Natural killer cell (primary cell): ENCODE results near the gene TM4SF1. TPM values are rescaled to one million over a fixed set of nuclear protein-coding genes. Genes with fewer than 3 reads are reported as not detected.

Source experiments
- ATAC-seq, 3 donors: fragments of 150-1000 bp in 2 of 3; fragments of 200-7000 bp in 1 of 3; cut with Tn5 transposase; 1 replicate in 1 of 3; 2 replicates in 2 of 3; pipeline ENCODE4 v1.10.0; 2021; ENCODE audit warnings: mild to moderate bottlenecking in 2 of 3, moderate library complexity in 2 of 3
- DNase-seq, 2 donors: peaks; one replicate each; pipeline versions ENCODE4 v3.0.0 to v3.0.0-alpha.2; 2013 to 2021; ENCODE audit warnings: mixed read lengths in 1 of 2
- H3K27ac ChIP-seq: one replicate; pipeline ENCODE4 v1.5.1; 2013; ENCODE audit warnings: mild to moderate bottlenecking, low read length
- H3K27me3 ChIP-seq: one replicate; pipeline ENCODE4 v1.6.1; 2013; ENCODE audit warnings: low read length; ENCODE audit not compliant: control insufficient read depth, insufficient read depth
- H3K36me3 ChIP-seq: one replicate; pipeline ENCODE4 v1.6.1; 2013; ENCODE audit warnings: low read length; ENCODE audit not compliant: control insufficient read depth, insufficient read depth
- H3K4me1 ChIP-seq: one replicate; pipeline ENCODE4 v1.6.1; 2013; ENCODE audit warnings: low read length; ENCODE audit not compliant: control insufficient read depth, insufficient read depth
- H3K4me3 ChIP-seq: one replicate; pipeline ENCODE4 v1.5.1; 2013; ENCODE audit warnings: low read length
- H3K9me3 ChIP-seq: one replicate; pipeline ENCODE4 v1.6.1; 2013; ENCODE audit warnings: low read length; ENCODE audit not compliant: control insufficient read depth, insufficient read depth
- H3K27ac Mint-ChIP-seq, 2 donors: one replicate each; pipeline ENCODE4 v1.8.0; 2022; ENCODE audit warnings: mild to moderate bottlenecking in 2 of 2, mixed read lengths in 2 of 2, moderate library complexity in 1 of 2
- H3K27me3 Mint-ChIP-seq, 2 donors: one replicate each; pipeline ENCODE4 v1.8.0; 2022; ENCODE audit warnings: low read depth in 2 of 2, mixed read lengths in 2 of 2
- H3K36me3 Mint-ChIP-seq: one replicate; pipeline ENCODE4 v1.8.0; 2022; ENCODE audit warnings: mixed read lengths
- H3K4me1 Mint-ChIP-seq, 2 donors: one replicate each; pipeline ENCODE4 v1.8.0; 2022; ENCODE audit warnings: mixed read lengths in 2 of 2
- H3K4me3 Mint-ChIP-seq: one replicate; pipeline ENCODE4 v1.8.0; 2022; ENCODE audit warnings: mild to moderate bottlenecking, moderate library complexity, mixed read lengths
- H3K9me3 Mint-ChIP-seq, 2 donors: one replicate each; pipeline ENCODE4 v1.8.0; 2022; ENCODE audit warnings: mixed read lengths in 2 of 2
- CTCF ChIP-seq: fragments of 200-600 bp; IDR thresholded peaks from one replicate; pipeline ENCODE4 v1.8.0; 2022; ENCODE audit warnings: antibody characterized with exemption
- WGBS: methylation state at CpG from one replicate; pipeline ENCODE4 v1.1.7; 2013; ENCODE audit warnings: missing lambda C conversion rate; ENCODE audit not compliant: insufficient coverage; 5-methylcytosine and 5-hydroxymethylcytosine counted together
- intact Hi-C: fragments of 100-400 bp; cut with micrococcal nuclease; formaldehyde crosslinking; loops from one replicate; pipeline ENCODE4 v1.14.2; 2022
- total RNA-seq, 4 donors: library from RNA; stranded (reverse); fragments of 120-200 nt in 1 of 4; gene quantifications; one replicate each; pipeline versions ENCODE4 v1.2.3 to v1.2.4, GENCODE V29; 2013 to 2022

The TM4SF1 gene
- total RNA-seq, 3 donors from 2014 or later (not counting 1 experiment from before 2014, with no cell fraction given): not detected

- Mint-ChIP-seq H3K27ac (no peak overlapping the region), H3K36me3 (no peaks in the 10 kb centered on the region), H3K9me3 (no peaks in the 10 kb centered on the region), H3K4me1 (no peaks in the 10 kb centered on the region), H3K4me3 (no peak overlapping the region), H3K27me3 (no peaks in the 10 kb centered on the region)
- intact Hi-C loops: no loop called here
- H3K36me3 ChIP-seq: no peaks in the 10 kb centered on the region
- TF ChIP-seq CTCF: no peak
- H3K9me3 ChIP-seq: no peaks in the 10 kb centered on the region
- no peak overlapping the region for H3K27ac ChIP-seq
- 86% methylated on average over 5 of the region's 6 CpGs for WGBS
- DNase-seq (no peak), ATAC-seq (no peak)
- H3K27me3 ChIP-seq: no peaks in the 10 kb centered on the region
- H3K4me3 ChIP-seq: no peak overlapping the region
- H3K4me1 ChIP-seq: no peaks in the 10 kb centered on the region
Measured at GRCh38 chr3:149368674-149369497, 8.6 kb downstream of the TM4SF1 start.

GRCh38 chr3:149368201-149368673 is 9.2 kb downstream of the TM4SF1 start:
- DNase-seq: no peak
- Mint-ChIP-seq H3K4me3 (no peak overlapping the region), H3K27ac (no peak overlapping the region), H3K9me3 (no peaks in the 10 kb centered on the region), H3K4me1 (no peaks in the 10 kb centered on the region), H3K36me3 (no peaks in the 10 kb centered on the region), H3K27me3 (peaks cover 1% of the 10 kb centered on the region in 2 donors)
- TF ChIP-seq CTCF: no peak
- Histone ChIP-seq H3K4me3 (no peak overlapping the region), H3K36me3 (no peaks in the 10 kb centered on the region), H3K9me3 (no peaks in the 10 kb centered on the region), H3K27ac (no peak overlapping the region), H3K4me1 (no peaks in the 10 kb centered on the region), H3K27me3 (no peaks in the 10 kb centered on the region)
- no peak for ATAC-seq
- intact Hi-C loops: no loop called here
- WGBS: 90% methylated on average over 3 of the region's 6 CpGs

- no peaks in the 10 kb centered on the region for H3K36me3 ChIP-seq
- no peaks in the 10 kb centered on the region for H3K4me1 Mint-ChIP-seq
- WGBS: 68% methylated on average over 2 of the region's 3 CpGs
Measured at GRCh38 chr3:149366941-149367840, 10.3 kb downstream of the TM4SF1 start.

More at GRCh38 chr3:149366941-149367840, 10.3 kb downstream of the TM4SF1 start:
- no peaks in the 10 kb centered on the region for H3K4me1 ChIP-seq
- Mint-ChIP-seq H3K27ac (no peak overlapping the region), H3K36me3 (no peaks in the 10 kb centered on the region), H3K4me3 (no peak overlapping the region), H3K9me3 (no peaks in the 10 kb centered on the region), H3K27me3 (peaks cover 3 to 6% of the 10 kb centered on the region in 2 donors)
- intact Hi-C loops: no loop called here
- no peaks in the 10 kb centered on the region for H3K27me3 ChIP-seq
- no peak overlapping the region for H3K4me3 ChIP-seq
- DNase-seq (no peak), ATAC-seq (no peak)
- TF ChIP-seq CTCF: no peak
- no peaks in the 10 kb centered on the region for H3K9me3 ChIP-seq
- no peak overlapping the region for H3K27ac ChIP-seq
